ENCODE results near the gene BAG2.

The BAG2 gene

GRCh38 chr6:57172136-57173055 is at the start of gene BAG2:
Gene BAG2, plus strand, starts transcription at chr6:57172326. Its CDS starts 372 bp downstream, at chr6:57172698.
- DNase-seq (ENCODE audit: low spot score), result peak; percentile 82

- no peak for DNase-seq (ENCODE audit: low spot score)
Measured at GRCh38 chr6:57123111-57123510, 49.0 kb upstream of the BAG2 start.

- DNase-seq (ENCODE audit: low spot score), result peak; percentile 10
Measured at GRCh38 chr6:57127763-57128162, 44.4 kb upstream of the BAG2 start.

GRCh38 chr6:57130661-57131177 is 41.4 kb upstream of the BAG2 start:
- no peak for DNase-seq (ENCODE audit: low spot score)

- no peak for DNase-seq (ENCODE audit: low spot score)
Measured at GRCh38 chr6:57134954-57135353, 37.2 kb upstream of the BAG2 start.

- peak; percentile 7 for DNase-seq (ENCODE audit: low spot score)
Measured at GRCh38 chr6:57135885-57136284, 36.2 kb upstream of the BAG2 start.

GRCh38 chr6:57137350-57137749 is 34.8 kb upstream of the BAG2 start:
- no peak for DNase-seq (ENCODE audit: low spot score)

- DNase-seq (ENCODE audit: low spot score), result no peak
Measured at GRCh38 chr6:57138026-57138425, 34.1 kb upstream of the BAG2 start.

- no peak for DNase-seq (ENCODE audit: low spot score)
Measured at GRCh38 chr6:57141451-57142177, 30.5 kb upstream of the BAG2 start.

- no peak for DNase-seq (ENCODE audit: low spot score)
Measured at GRCh38 chr6:57142178-57142525, 30.0 kb upstream of the BAG2 start.

- DNase-seq (ENCODE audit: low spot score), result no peak
Measured at GRCh38 chr6:57143690-57144089, 28.4 kb upstream of the BAG2 start.

- no peak for DNase-seq (ENCODE audit: low spot score)
Measured at GRCh38 chr6:57147401-57147800, 24.7 kb upstream of the BAG2 start.

- no peak for DNase-seq (ENCODE audit: low spot score)
Measured at GRCh38 chr6:57147955-57148858, 23.9 kb upstream of the BAG2 start.

GRCh38 chr6:57158658-57159057 is 13.5 kb upstream of the BAG2 start:
- DNase-seq (ENCODE audit: low spot score), result no peak

- no peak for DNase-seq (ENCODE audit: low spot score)
Measured at GRCh38 chr6:57159127-57159526, 13.0 kb upstream of the BAG2 start.

GRCh38 chr6:57162028-57162427 is 10.1 kb upstream of the BAG2 start:
- no peak for DNase-seq (ENCODE audit: low spot score)

GRCh38 chr6:57162516-57162915 is 9.6 kb upstream of the BAG2 start:
- no peak for DNase-seq (ENCODE audit: low spot score)

GRCh38 chr6:57163956-57164355 is 8.2 kb upstream of the BAG2 start:
- no peak for DNase-seq (ENCODE audit: low spot score)

GRCh38 chr6:57165080-57165479 is 7.0 kb upstream of the BAG2 start:
- no peak for DNase-seq (ENCODE audit: low spot score)

- DNase-seq (ENCODE audit: low spot score), result peak; percentile 19
Measured at GRCh38 chr6:57173056-57173885, 1.1 kb downstream of the BAG2 start.

GRCh38 chr6:57173886-57174510 is 1.9 kb downstream of the BAG2 start:
- no peak for DNase-seq (ENCODE audit: low spot score)

Measured in Ammon's horn (tissue), 1 donor.